Neutrophil (primary cell): ENCODE results near the gene PALS1.

Experiments used
- H3K27ac ChIP-seq: fragments of 200-600 bp; sonication (generic); 2 replicates; pipeline ENCODE4 v1.5.1; 2016; ENCODE audit warnings: mild to moderate bottlenecking, moderate library complexity
- H3K27me3 ChIP-seq: fragments of 200-600 bp; sonication (generic); 2 replicates; pipeline ENCODE4 v1.6.0; 2016; ENCODE audit warnings: mild to moderate bottlenecking
- H3K36me3 ChIP-seq: fragments of 200-600 bp; sonication (generic); 2 replicates; pipeline ENCODE4 v1.5.1; 2017
- H3K4me1 ChIP-seq, 2 experiments: fragments of 200-600 bp in 1 of 2; sonication (generic) in 1 of 2; 1 replicate in 1 of 2; 2 replicates in 1 of 2; pipeline versions ENCODE4 v1.5.1 to v1.6.1; 2013 to 2016; ENCODE audit warnings: low read depth in 1 of 2, low read length in 1 of 2, mild to moderate bottlenecking in 1 of 2, moderate library complexity in 1 of 2; ENCODE audit not compliant: control insufficient read depth in 1 of 2, insufficient read depth in 1 of 2
- H3K4me3 ChIP-seq, 2 experiments: fragments of 200-600 bp in 1 of 2; sonication (generic) in 1 of 2; 1 replicate in 1 of 2; 2 replicates in 1 of 2; pipeline ENCODE4 v1.5.1; 2013 to 2016; ENCODE audit warnings: low read depth in 1 of 2, low read length in 1 of 2, mild to moderate bottlenecking in 1 of 2, moderate library complexity in 1 of 2
- H3K9me3 ChIP-seq: fragments of 200-600 bp; sonication (generic); 2 replicates; pipeline ENCODE4 v1.5.1; 2016
- TF ChIP-seq, protein P1 (sequence below): fragments of 200-600 bp; sonication (generic); IDR thresholded peaks from 2 replicates; pipeline ENCODE4 v1.5.1; 2016; ENCODE audit warnings: antibody characterized with exemption

The PALS1 gene

GRCh38 chr14:67240168-67240932, 885 bp upstream of the PALS1 start:
- peak overlapping the region; percentile 74 to 76 for H3K4me3 ChIP-seq
- peaks cover 18 to 24% of the 10 kb centered on the region in 2 experiments for H3K4me1 ChIP-seq
- H3K36me3 ChIP-seq = no peaks in the 10 kb centered on the region
- H3K27me3 ChIP-seq = peaks cover 46% of the 10 kb centered on the region
- TF ChIP-seq, protein P1, sequence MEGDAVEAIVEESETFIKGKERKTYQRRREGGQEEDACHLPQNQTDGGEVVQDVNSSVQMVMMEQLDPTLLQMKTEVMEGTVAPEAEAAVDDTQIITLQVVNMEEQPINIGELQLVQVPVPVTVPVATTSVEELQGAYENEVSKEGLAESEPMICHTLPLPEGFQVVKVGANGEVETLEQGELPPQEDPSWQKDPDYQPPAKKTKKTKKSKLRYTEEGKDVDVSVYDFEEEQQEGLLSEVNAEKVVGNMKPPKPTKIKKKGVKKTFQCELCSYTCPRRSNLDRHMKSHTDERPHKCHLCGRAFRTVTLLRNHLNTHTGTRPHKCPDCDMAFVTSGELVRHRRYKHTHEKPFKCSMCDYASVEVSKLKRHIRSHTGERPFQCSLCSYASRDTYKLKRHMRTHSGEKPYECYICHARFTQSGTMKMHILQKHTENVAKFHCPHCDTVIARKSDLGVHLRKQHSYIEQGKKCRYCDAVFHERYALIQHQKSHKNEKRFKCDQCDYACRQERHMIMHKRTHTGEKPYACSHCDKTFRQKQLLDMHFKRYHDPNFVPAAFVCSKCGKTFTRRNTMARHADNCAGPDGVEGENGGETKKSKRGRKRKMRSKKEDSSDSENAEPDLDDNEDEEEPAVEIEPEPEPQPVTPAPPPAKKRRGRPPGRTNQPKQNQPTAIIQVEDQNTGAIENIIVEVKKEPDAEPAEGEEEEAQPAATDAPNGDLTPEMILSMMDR = no peak
- no peaks in the 10 kb centered on the region for H3K9me3 ChIP-seq
- H3K27ac ChIP-seq = no peak overlapping the region

GRCh38 chr14:67240978-67241410, 241 bp upstream of the PALS1 start:
- TF ChIP-seq, protein P1 = no peak
- Histone ChIP-seq H3K4me1 (peaks cover 18 to 24% of the 10 kb centered on the region in 2 experiments), H3K4me3 (peak overlapping the region; percentile 74 to 76)

DNA sequence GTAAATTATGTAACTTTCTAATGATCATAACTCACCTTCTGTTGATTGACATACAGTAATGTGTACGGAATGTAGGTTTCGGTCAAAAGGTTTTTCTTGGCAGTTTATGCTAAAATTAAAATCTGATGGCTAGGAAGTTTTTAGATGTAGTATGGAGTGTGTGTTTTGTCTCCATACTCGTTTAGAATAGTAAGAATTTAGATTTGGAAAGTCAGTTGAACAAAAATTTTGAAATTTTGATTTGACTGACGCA, 859 bp downstream of the PALS1 start:
- Histone ChIP-seq H3K27me3 (peaks cover 37% of the 10 kb centered on the region), H3K36me3 (no peaks in the 10 kb centered on the region), H3K4me3 (peak overlapping the region; percentile 74 to 76), H3K9me3 (no peaks in the 10 kb centered on the region), H3K4me1 (peaks cover 18 to 24% of the 10 kb centered on the region in 2 experiments), H3K27ac (peak overlapping the region; percentile 69)
- TF ChIP-seq, protein P1 = no peak

More at GRCh38 chr14:67240978-67241410, 241 bp upstream of the PALS1 start:
- Histone ChIP-seq H3K27me3 (peaks cover 46% of the 10 kb centered on the region), H3K9me3 (no peaks in the 10 kb centered on the region), H3K36me3 (no peaks in the 10 kb centered on the region), H3K27ac (peak overlapping the region; percentile 69)

GRCh38 chr14:67245104-67245503, 3.9 kb downstream of the PALS1 start:
- H3K4me3 ChIP-seq = no peak overlapping the region
- TF ChIP-seq, protein P1 = no peak
- H3K9me3 ChIP-seq = no peaks in the 10 kb centered on the region
- H3K27me3 ChIP-seq = peaks cover 10% of the 10 kb centered on the region
- H3K27ac ChIP-seq = no peak overlapping the region
- peaks cover 16 to 21% of the 10 kb centered on the region in 2 experiments for H3K4me1 ChIP-seq
- no peaks in the 10 kb centered on the region for H3K36me3 ChIP-seq

DNA sequence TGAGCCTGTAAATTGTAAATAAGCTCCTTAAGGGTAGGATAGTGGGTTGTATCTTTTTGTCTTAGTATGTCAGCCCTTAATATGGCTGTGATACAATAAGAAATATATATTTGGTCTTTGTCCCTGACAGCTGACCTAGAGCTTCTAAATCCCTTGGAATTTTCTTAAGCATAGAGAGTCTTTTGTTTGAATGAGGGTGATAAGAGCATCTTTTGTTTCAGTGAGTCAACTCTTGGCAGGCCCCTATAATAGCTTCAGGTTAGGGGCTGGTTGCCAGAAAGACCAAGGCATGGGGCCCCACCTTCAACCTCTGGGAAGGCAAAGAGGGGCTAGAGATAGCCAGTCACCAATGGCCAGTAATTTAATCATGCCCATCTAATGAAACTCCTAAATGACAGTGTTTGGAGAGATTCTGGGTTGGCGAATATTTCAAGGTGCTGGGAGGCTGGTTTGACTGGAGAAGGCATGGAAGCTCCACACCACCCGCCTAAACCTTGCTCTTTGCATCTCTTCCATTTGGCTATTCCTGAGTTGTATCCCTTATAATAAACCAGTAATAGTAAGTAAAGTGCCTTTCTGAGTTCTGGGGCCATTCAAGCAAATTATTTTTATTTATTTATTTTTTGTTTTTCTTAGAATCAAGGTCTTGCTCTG, 10.5 kb downstream of the PALS1 start:
- TF ChIP-seq, protein P1 = no peak
- Histone ChIP-seq H3K36me3 (no peaks in the 10 kb centered on the region), H3K4me1 (no peaks in the 10 kb centered on the region), H3K9me3 (no peaks in the 10 kb centered on the region), H3K27ac (no peak overlapping the region), H3K27me3 (no peaks in the 10 kb centered on the region), H3K4me3 (no peak overlapping the region)
